ENCODE measurements around the gene SPOCK2.

Gene SPOCK2

GRCh38 chr10:72107325-72108003 is 19.1 kb upstream of the SPOCK2 start:
- no peak for DNase-seq (ENCODE audit: low read depth)

- DNase-seq (ENCODE audit: low read depth), result no peak
These were observed 18.5 kb upstream of the SPOCK2 start for GRCh38 chr10:72106896-72107295.

GRCh38 chr10:72106154-72106849 is 18.0 kb upstream of the SPOCK2 start:
- DNase-seq (ENCODE audit: low read depth), result no peak

- no peak for DNase-seq (ENCODE audit: low read depth)
These were observed 17.4 kb upstream of the SPOCK2 start for GRCh38 chr10:72105710-72106109.

GRCh38 chr10:72105098-72105475 is 16.7 kb upstream of the SPOCK2 start:
- DNase-seq (ENCODE audit: low read depth), result no peak

- DNase-seq (ENCODE audit: low read depth), result no peak
These were observed 16.2 kb upstream of the SPOCK2 start for GRCh38 chr10:72104472-72105097.

GRCh38 chr10:72099600-72099921 is 11.2 kb upstream of the SPOCK2 start:
- DNase-seq (ENCODE audit: low read depth), result no peak

GRCh38 chr10:72098836-72099599 is 10.7 kb upstream of the SPOCK2 start:
- DNase-seq (ENCODE audit: low read depth), result no peak

- no peak for DNase-seq (ENCODE audit: low read depth)
These were observed 10.0 kb upstream of the SPOCK2 start for GRCh38 chr10:72098301-72098835.

GRCh38 chr10:72097448-72098300 is 9.3 kb upstream of the SPOCK2 start:
- peak; percentile 84 for DNase-seq (ENCODE audit: low read depth)

GRCh38 chr10:72096115-72097000 is 8.0 kb upstream of the SPOCK2 start:
- DNase-seq (ENCODE audit: low read depth), result peak; percentile 17

- no peak for DNase-seq (ENCODE audit: low read depth)
These were observed 6.8 kb upstream of the SPOCK2 start for GRCh38 chr10:72095195-72095594.

- DNase-seq (ENCODE audit: low read depth), result no peak
These were observed 6.2 kb upstream of the SPOCK2 start for GRCh38 chr10:72094574-72094973.

- no peak for DNase-seq (ENCODE audit: low read depth)
These were observed 5.1 kb upstream of the SPOCK2 start for GRCh38 chr10:72093450-72093849.

- DNase-seq (ENCODE audit: low read depth), result no peak
These were observed 4.6 kb upstream of the SPOCK2 start for GRCh38 chr10:72092987-72093386.

GRCh38 chr10:72092171-72092924 is 4.0 kb upstream of the SPOCK2 start:
- no peak for DNase-seq (ENCODE audit: low read depth)

GRCh38 chr10:72090326-72090725 is 2.0 kb upstream of the SPOCK2 start:
- no peak for DNase-seq (ENCODE audit: low read depth)

GRCh38 chr10:72089618-72090017 is 1.3 kb upstream of the SPOCK2 start:
- DNase-seq (ENCODE audit: low read depth), result no peak

GRCh38 chr10:72088889-72089575 is 681 bp upstream of the SPOCK2 start:
- no peak for DNase-seq (ENCODE audit: low read depth)

Measured in non-pigmented ciliary epithelial cell (primary cell).